ENCODE data around the gene DAPP1. TPM values are rescaled to one million over a fixed set of nuclear protein-coding genes. Genes with fewer than 3 reads are reported as not detected.
A peak's percentile ranks its signal among the peaks of the same experiment; 100 is the strongest.

The DAPP1 gene
- total RNA-seq, 4 donors from 2014 or later = 0.73 to 6.3 (median 1.8) TPM

- no peak for TF ChIP-seq POLR2AphosphoS5 (IDR thresholded peaks at IDR 0.05)
- TF ChIP-seq EP300 (IDR thresholded peaks at IDR 0.05) = no peak
- TF ChIP-seq POLR2A (IDR thresholded peaks at IDR 0.05) = no peak
- TF ChIP-seq, protein P1, sequence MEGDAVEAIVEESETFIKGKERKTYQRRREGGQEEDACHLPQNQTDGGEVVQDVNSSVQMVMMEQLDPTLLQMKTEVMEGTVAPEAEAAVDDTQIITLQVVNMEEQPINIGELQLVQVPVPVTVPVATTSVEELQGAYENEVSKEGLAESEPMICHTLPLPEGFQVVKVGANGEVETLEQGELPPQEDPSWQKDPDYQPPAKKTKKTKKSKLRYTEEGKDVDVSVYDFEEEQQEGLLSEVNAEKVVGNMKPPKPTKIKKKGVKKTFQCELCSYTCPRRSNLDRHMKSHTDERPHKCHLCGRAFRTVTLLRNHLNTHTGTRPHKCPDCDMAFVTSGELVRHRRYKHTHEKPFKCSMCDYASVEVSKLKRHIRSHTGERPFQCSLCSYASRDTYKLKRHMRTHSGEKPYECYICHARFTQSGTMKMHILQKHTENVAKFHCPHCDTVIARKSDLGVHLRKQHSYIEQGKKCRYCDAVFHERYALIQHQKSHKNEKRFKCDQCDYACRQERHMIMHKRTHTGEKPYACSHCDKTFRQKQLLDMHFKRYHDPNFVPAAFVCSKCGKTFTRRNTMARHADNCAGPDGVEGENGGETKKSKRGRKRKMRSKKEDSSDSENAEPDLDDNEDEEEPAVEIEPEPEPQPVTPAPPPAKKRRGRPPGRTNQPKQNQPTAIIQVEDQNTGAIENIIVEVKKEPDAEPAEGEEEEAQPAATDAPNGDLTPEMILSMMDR (IDR thresholded peaks at IDR 0.05) = no peak
- Histone ChIP-seq H3K27ac (no peak overlapping the region), H3K9me3 (no peaks in the 10 kb centered on the region), H3K36me3 (no peaks in the 10 kb centered on the region), H3K27me3 (no peaks in the 10 kb centered on the region), H3K4me3 (no peak overlapping the region), H3K4me1 (peaks cover 0 to 4% (median 3%) of the 10 kb centered on the region in 3 donors)
- WGBS, 2 donors (ENCODE audit: low coverage in 1 of 2) = 20 to 80% methylated on average over 1 of the region's 1 CpG
- ATAC-seq = no peak
Observed at GRCh38 chr4:99815597-99816011, 1.0 kb upstream of the DAPP1 start.

DNA sequence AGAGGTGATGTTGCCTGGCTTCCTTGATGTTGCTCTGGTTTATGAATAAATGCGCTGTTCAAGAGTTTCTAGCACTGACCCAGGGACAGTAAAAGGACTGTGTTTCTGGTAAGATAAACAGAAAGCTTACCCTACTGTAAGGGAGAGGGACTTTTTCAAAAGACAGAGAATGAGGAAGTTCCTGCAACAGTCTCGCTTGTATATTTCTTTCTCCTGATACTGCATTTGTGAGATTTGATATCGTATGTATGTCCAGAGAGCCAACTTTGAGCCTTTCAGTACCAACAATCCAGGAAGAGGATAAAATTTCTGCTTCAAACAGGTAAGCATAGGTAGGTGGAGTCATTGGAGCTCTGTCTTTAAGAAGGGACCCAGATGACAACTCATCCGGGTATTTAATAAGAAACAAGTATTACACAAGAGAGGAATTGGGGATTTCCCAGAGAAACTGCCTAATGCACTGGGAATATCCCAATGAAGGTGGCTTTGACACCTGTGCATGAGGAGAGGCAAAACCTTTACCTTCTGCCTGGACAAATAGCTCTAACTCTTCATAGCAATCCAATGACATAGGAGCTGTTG is 773 bp downstream of the DAPP1 start:
- peaks cover 0 to 4% (median 3%) of the 10 kb centered on the region in 3 donors for H3K4me1 ChIP-seq
- H3K36me3 ChIP-seq = no peaks in the 10 kb centered on the region
- ATAC-seq = no peak
- TF ChIP-seq, protein P1 (IDR thresholded peaks at IDR 0.05) = no peak
- TF ChIP-seq POLR2A (IDR thresholded peaks at IDR 0.05) = no peak
- no peak for TF ChIP-seq EP300 (IDR thresholded peaks at IDR 0.05)
- H3K9me3 ChIP-seq = no peaks in the 10 kb centered on the region
- no peak overlapping the region for H3K27ac ChIP-seq
- 72 to 85% methylated on average over 4 of the region's 4 CpGs for WGBS, 2 donors (ENCODE audit: low coverage in 1 of 2)
- H3K27me3 ChIP-seq = no peaks in the 10 kb centered on the region
- H3K4me3 ChIP-seq = peak overlapping the region in 1 of 2 donors; percentile 21

- Histone ChIP-seq H3K36me3 (no peaks in the 10 kb centered on the region), H3K27ac (no peak overlapping the region), H3K27me3 (no peaks in the 10 kb centered on the region), H3K9me3 (no peaks in the 10 kb centered on the region), H3K4me1 (peaks cover 0 to 4% (median 3%) of the 10 kb centered on the region in 3 donors), H3K4me3 (no peak overlapping the region)
- no peak for ATAC-seq
- WGBS, 2 donors (ENCODE audit: low coverage in 1 of 2) = 80 to 82% methylated on average over 1 of the region's 1 CpG
- TF ChIP-seq POLR2AphosphoS5 (IDR thresholded peaks at IDR 0.05) (no peak), EP300 (IDR thresholded peaks at IDR 0.05) (no peak), POLR2A (IDR thresholded peaks at IDR 0.05) (no peak)
- TF ChIP-seq, protein P1 (IDR thresholded peaks at IDR 0.05) = no peak
Observed at GRCh38 chr4:99818661-99819060, 2.0 kb downstream of the DAPP1 start.

DNA sequence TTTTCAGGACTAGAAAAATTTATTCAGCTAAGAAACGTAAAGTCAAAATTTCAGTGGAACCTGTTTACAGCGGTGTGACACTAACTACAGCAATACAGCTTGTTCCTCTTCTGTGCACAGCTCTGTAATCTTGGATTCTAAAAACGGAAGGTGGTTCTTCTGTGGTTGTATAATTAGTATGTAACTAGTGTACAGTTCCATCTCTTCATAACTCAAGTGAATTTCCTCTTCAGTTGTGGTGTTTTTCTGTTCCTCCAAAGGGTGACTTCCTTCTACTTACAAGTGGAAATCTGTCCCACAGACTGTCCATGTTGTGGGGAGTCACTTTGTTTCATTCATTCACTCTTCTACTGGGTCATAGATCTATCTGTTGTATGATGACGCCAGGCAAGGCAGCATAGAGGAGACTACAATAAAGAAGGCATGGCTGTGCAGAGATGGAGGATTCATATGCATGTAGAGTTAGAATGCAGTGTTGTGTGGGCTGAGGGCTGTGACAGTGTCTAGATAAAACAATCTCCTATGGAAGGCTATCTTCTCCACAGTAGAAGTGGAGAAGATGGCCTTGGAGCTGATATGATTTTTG is 5.4 kb downstream of the DAPP1 start:
- H3K4me3 ChIP-seq = no peak overlapping the region
- H3K9me3 ChIP-seq = no peaks in the 10 kb centered on the region
- peaks cover 0 to 4% (median 3%) of the 10 kb centered on the region in 3 donors for H3K4me1 ChIP-seq
- H3K36me3 ChIP-seq = no peaks in the 10 kb centered on the region
- TF ChIP-seq EP300 (IDR thresholded peaks at IDR 0.05) (no peak), POLR2AphosphoS5 (IDR thresholded peaks at IDR 0.05) (no peak), POLR2A (IDR thresholded peaks at IDR 0.05) (no peak)
- TF ChIP-seq, protein P1 (IDR thresholded peaks at IDR 0.05) = no peak
- WGBS, 2 donors (ENCODE audit: low coverage in 1 of 2) = 72 to 73% methylated on average over 3 to 4 of the region's 4 CpGs
- no peak for ATAC-seq
- no peaks in the 10 kb centered on the region for H3K27me3 ChIP-seq
- H3K27ac ChIP-seq = no peak overlapping the region

DNA sequence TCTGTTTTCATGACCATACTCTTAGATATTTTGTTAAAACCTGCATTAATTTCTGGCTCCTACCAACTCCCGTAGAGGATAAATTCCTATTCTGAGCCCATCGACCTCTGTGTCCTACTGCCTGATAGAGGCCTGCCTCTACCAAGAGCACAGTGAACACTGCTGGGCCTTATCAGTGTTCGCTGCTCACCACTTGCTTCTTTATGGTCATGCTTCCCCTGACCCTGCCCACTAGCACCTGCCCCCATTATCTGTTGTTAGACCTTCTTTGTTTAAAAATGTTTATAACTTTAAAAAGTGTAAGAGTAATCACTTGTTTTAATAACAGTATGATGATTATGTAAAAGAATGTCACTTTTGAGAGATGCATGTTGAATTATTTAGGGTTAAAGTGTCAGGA is 6.1 kb downstream of the DAPP1 start:
- H3K36me3 ChIP-seq = no peaks in the 10 kb centered on the region
- no peak overlapping the region for H3K27ac ChIP-seq
- H3K27me3 ChIP-seq = no peaks in the 10 kb centered on the region
- TF ChIP-seq, protein P1 (IDR thresholded peaks at IDR 0.05) = no peak
- TF ChIP-seq POLR2A (IDR thresholded peaks at IDR 0.05) (no peak), POLR2AphosphoS5 (IDR thresholded peaks at IDR 0.05) (no peak), EP300 (IDR thresholded peaks at IDR 0.05) (no peak)
- no peak overlapping the region for H3K4me3 ChIP-seq
- WGBS, 2 donors (ENCODE audit: low coverage in 1 of 2) = 75 to 86% methylated on average over 3 of the region's 3 CpGs
- H3K4me1 ChIP-seq = peaks cover 0 to 4% (median 3%) of the 10 kb centered on the region in 3 donors
- H3K9me3 ChIP-seq = no peaks in the 10 kb centered on the region
- no peak for ATAC-seq

Data from gastroesophageal sphincter (tissue), 4 donors.